PC-9 (cell line): ENCODE measurements around the gene SPTAN1. TPM values are rescaled to one million over a fixed set of nuclear protein-coding genes. Genes with fewer than 3 reads are reported as not detected.

Source experiments
- BruUV-seq: library from RNA; stranded (reverse); fragments of 400-500 nt; replicated peaks from 2 replicates; lab custom pipeline; 2021; lab: Mats Ljungman, UMichigan
- CTCF ChIA-PET: fragments of 300-600 bp; sonication (Branson Sonifier 250); formaldehyde crosslinking; loops from one replicate; lab custom pipeline; 2022; ENCODE audit warnings: antibody characterized with exemption; lab: Charles Lee
- POLR2A ChIA-PET: fragments of 300-600 bp; sonication (Branson Sonifier 250); formaldehyde crosslinking; loops from one replicate; lab custom pipeline; 2022; ENCODE audit warnings: antibody characterized with exemption; ENCODE audit not compliant: unreplicated experiment; lab: Charles Lee
- DNase-seq, 2 experiments: peaks; one replicate each; pipeline versions ENCODE4 v3.0.0 to v3.0.0-alpha.2; 2015 to 2022; ENCODE audit warnings: mixed read lengths in 1 of 2
- H2AFZ ChIP-seq: fragments of 200-600 bp; sonication (generic); 2 replicates; pipeline ENCODE4 v1.8.1; 2017; ENCODE audit warnings: antibody characterized with exemption
- H3F3A ChIP-seq: fragments of 200-600 bp; sonication (generic); 2 replicates; pipeline ENCODE4 v1.8.1; 2017; ENCODE audit warnings: antibody characterized with exemption, mild to moderate bottlenecking, low read depth; ENCODE audit not compliant: insufficient read depth
- H3K27ac ChIP-seq: fragments of 200-600 bp; sonication (generic); 2 replicates; pipeline ENCODE4 v1.6.1; 2016; ENCODE audit warnings: mixed run types
- H3K27me3 ChIP-seq: fragments of 200-600 bp; sonication (generic); 2 replicates; pipeline ENCODE4 v1.6.1; 2016; ENCODE audit warnings: low read depth, mixed run types; ENCODE audit not compliant: insufficient read depth
- H3K36me3 ChIP-seq: fragments of 200-600 bp; sonication (generic); 2 replicates; pipeline ENCODE4 v1.6.1; 2016; ENCODE audit warnings: low read depth, mixed run types
- H3K4me1 ChIP-seq: fragments of 200-600 bp; sonication (generic); replicated peaks from 2 replicates; pipeline ENCODE4 v1.6.1; 2016; ENCODE audit warnings: mixed run types; ENCODE audit not compliant: insufficient read depth
- H3K4me2 ChIP-seq: fragments of 200-600 bp; sonication (generic); 2 replicates; pipeline ENCODE4 v1.6.1; 2017; ENCODE audit warnings: mixed run types
- H3K4me3 ChIP-seq: fragments of 200-600 bp; sonication (generic); 2 replicates; pipeline ENCODE4 v1.6.1; 2016; ENCODE audit warnings: mixed run types
- H3K79me2 ChIP-seq: fragments of 200-600 bp; sonication (generic); 2 replicates; pipeline ENCODE4 v1.6.1; 2017; ENCODE audit warnings: low read depth, mixed run types
- H3K9me2 ChIP-seq: fragments of 200-600 bp; sonication (generic); 2 replicates; pipeline ENCODE4 v1.8.1; 2017; ENCODE audit warnings: mild to moderate bottlenecking; ENCODE audit not compliant: insufficient read depth
- H3K9me3 ChIP-seq: fragments of 200-600 bp; sonication (generic); 2 replicates; pipeline ENCODE4 v1.8.1; 2016; ENCODE audit warnings: low read depth; ENCODE audit not compliant: insufficient read depth
- H4K20me1 ChIP-seq: fragments of 200-600 bp; sonication (generic); 2 replicates; pipeline ENCODE4 v1.8.1; 2017; ENCODE audit not compliant: insufficient read depth
- EZH2 ChIP-seq: fragments of 200-600 bp; sonication (generic); IDR thresholded peaks from 2 replicates; pipeline ENCODE4 v1.8.0; 2017; ENCODE audit warnings: antibody characterized with exemption, low read depth
- intact Hi-C: fragments of 100-400 bp; cut with micrococcal nuclease; formaldehyde crosslinking; loops from one replicate; pipeline ENCODE4 v1.10.0; 2022; ENCODE audit not compliant: unreplicated experiment
- total RNA-seq: library from RNA; stranded (reverse); gene quantifications from 2 replicates; pipeline ENCODE4 v1.2.3, GENCODE V29; 2021
- TF ChIP-seq, protein P1 (sequence below): fragments of 200-600 bp; sonication (generic); conservative IDR thresholded peaks from 2 replicates; pipeline ENCODE4 v1.6.1; 2017; ENCODE audit warnings: mixed run types, antibody characterized with exemption, mild to moderate bottlenecking, moderate library complexity

Gene SPTAN1
- total RNA-seq, 1 experiment from 2014 or later = 214 TPM

DNA sequence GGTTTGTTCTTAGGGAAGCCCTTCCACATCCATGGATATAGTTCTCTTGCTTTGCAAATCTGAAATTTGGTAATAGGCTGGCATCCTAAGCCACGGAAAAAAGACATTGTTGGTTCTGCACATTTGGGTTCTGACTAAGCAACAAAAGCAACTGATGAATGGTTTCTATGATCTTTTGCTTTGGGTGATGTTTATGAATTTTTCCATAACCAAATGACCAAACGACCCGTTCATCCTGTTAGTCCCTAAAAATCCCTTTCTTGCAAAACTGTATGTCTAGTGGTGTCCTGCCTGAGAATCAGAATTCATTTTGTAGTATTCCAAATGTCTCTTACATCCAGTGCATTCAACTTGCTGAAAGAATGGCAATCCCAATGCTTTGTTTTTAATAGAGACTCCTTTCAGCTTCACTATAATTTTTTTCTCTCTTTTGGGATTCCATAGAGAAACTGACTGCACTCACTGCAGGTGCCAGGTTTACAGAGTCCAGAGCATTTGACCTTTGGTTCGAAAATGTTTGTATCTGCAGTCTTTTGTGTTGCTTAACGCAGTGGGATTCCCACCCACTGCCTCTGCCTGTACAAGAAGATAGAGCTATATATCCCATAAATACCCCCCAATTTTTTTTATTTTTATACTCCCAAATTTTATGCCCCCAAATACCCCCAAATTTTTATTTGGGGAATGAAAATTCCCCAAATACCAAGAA is 4.7 kb downstream of the SPTAN1 start:
- Histone ChIP-seq H3K79me2 (peaks cover 79% of the 10 kb centered on the region), H3K36me3 (0 out of 2 replicates have a peak, but pooled peaks cover 6% of the 10 kb centered on the region), H3K4me1 (peaks cover 60% of the 10 kb centered on the region), H3K27ac (peak overlapping the region; percentile 60), H3K27me3 (no peaks in the 10 kb centered on the region), H3K9me2 (no peaks in the 10 kb centered on the region), H4K20me1 (peaks cover 19% of the 10 kb centered on the region), H3F3A (peaks cover 48% of the 10 kb centered on the region), H3K4me3 (no peak overlapping the region), H3K4me2 (peak overlapping the region; percentile 89), H3K9me3 (no peaks in the 10 kb centered on the region), H2AFZ (no peak overlapping the region)
- ChIA-PET POLR2A (interaction anchor here (0.6 kb wide), 1 partner anchor 733 kb away, joined by 3 read pairs; no protein-coding TSS in a partner anchor), CTCF (interaction anchor here (1.1 kb wide), 1 partner anchor 14 kb away, joined by 3 read pairs; no protein-coding TSS in a partner anchor)
- no peak for TF ChIP-seq EZH2
- TF ChIP-seq, protein P1, sequence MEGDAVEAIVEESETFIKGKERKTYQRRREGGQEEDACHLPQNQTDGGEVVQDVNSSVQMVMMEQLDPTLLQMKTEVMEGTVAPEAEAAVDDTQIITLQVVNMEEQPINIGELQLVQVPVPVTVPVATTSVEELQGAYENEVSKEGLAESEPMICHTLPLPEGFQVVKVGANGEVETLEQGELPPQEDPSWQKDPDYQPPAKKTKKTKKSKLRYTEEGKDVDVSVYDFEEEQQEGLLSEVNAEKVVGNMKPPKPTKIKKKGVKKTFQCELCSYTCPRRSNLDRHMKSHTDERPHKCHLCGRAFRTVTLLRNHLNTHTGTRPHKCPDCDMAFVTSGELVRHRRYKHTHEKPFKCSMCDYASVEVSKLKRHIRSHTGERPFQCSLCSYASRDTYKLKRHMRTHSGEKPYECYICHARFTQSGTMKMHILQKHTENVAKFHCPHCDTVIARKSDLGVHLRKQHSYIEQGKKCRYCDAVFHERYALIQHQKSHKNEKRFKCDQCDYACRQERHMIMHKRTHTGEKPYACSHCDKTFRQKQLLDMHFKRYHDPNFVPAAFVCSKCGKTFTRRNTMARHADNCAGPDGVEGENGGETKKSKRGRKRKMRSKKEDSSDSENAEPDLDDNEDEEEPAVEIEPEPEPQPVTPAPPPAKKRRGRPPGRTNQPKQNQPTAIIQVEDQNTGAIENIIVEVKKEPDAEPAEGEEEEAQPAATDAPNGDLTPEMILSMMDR = no peak
- no TSS peak for BruUV-seq
- no peak for DNase-seq
- intact Hi-C loops = loop anchor here (5.0 to 10.0 kb wide), 2 partner anchors 260 to 498 kb away; no protein-coding TSS in a partner anchor

DNA sequence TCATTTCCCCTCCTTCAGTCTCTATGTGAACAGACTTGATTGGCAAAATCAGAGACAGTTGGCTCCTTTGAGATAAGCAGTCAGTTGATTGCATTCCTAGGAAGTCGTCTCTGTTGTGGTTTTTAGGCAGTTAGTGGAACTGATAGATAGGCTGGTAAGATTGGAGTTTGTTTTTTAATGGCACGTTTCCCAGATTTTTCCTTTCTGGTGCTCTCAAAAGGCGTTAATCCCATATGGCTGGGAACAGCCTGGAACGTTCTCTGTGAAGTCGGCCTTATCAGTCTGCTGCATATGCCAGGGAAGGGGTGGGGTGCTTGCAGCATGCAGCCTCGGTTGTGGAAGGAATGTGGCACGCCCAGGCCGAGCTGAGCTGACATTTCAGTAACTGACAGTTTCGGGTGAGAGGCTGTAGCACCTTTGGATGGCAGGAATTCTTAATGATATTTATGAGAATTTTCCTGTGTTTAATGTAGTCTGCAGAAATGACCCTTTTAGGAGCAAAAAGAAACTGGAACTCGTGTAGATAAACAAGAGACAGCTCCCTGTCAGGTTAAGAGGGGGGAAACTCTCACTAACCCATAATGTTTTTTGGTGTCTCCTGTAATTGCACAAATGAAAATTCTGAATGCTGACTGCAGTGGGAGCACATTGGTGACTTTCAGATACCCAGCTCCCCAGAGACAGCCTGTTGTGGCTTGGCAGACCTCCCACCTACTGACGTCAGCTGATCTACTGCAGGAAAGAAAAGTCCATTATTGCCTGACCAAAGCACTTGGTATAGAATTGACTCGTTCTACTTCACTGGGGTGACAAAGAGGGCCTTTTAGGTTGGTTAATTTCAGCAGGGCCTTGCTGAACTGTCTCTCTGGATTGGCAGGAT is 6.3 kb downstream of the SPTAN1 start:
- no peaks in the 10 kb centered on the region for H3K9me3 ChIP-seq
- peaks cover 57% of the 10 kb centered on the region for H3K4me1 ChIP-seq
- H3K4me3 ChIP-seq = no peak overlapping the region
- peaks cover 48% of the 10 kb centered on the region for H3F3A ChIP-seq
- H4K20me1 ChIP-seq = peaks cover 25% of the 10 kb centered on the region
- peak overlapping the region; percentile 51 for H3K4me2 ChIP-seq
- POLR2A ChIA-PET = interaction anchor here (0.6 kb wide), 3 partner anchors 97 to 253 kb away, joined by 4 to 15 read pairs (median 5); no protein-coding TSS in a partner anchor
- H2AFZ ChIP-seq = no peak overlapping the region
- peaks cover 80% of the 10 kb centered on the region for H3K79me2 ChIP-seq
- no peaks in the 10 kb centered on the region for H3K9me2 ChIP-seq
- peak; percentile 78 to 79 for DNase-seq
- intact Hi-C loops = loop anchor here (5.0 to 10.0 kb wide), 2 partner anchors 261 to 496 kb away; no protein-coding TSS in a partner anchor
- CTCF ChIA-PET = no interaction called here
- H3K36me3 ChIP-seq = 0 out of 2 replicates have a peak, but pooled peaks cover 6% of the 10 kb centered on the region
- peak overlapping the region; percentile 61 for H3K27ac ChIP-seq
- TF ChIP-seq, protein P1 = no peak
- TF ChIP-seq EZH2 = no peak
- no peaks in the 10 kb centered on the region for H3K27me3 ChIP-seq
- BruUV-seq = no TSS peak

DNA sequence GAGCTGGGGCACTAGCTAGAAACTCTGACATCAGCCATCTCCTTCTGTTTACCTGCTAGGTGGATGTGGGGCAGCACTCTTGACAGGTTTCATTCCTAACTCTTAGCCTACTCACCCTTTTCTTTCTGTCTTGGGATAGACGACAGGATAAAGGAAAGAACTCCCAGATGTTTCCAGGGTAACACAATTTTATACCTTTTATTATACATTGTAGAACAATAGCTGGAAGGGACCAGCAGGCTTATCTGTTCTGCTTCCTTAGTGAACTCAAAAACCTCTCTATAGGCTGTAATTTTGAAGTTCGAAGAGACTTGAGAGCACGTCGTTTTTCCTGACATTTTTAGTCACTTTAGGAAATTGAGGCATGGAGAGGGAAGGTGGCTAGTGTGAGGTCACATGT is 13.2 kb downstream of the SPTAN1 start:
- H3K4me1 ChIP-seq = no peaks in the 10 kb centered on the region
- ChIA-PET CTCF (no interaction called here), POLR2A (no interaction called here)
- no peaks in the 10 kb centered on the region for H3K27me3 ChIP-seq
- BruUV-seq = no TSS peak
- no peak overlapping the region for H2AFZ ChIP-seq
- no peak overlapping the region for H3K27ac ChIP-seq
- H3K4me3 ChIP-seq = no peak overlapping the region
- TF ChIP-seq EZH2 = no peak
- TF ChIP-seq, protein P1 = no peak
- H4K20me1 ChIP-seq = peaks cover 9% of the 10 kb centered on the region; the same call in 1 of the 2 replicates
- intact Hi-C loops = no loop called here
- H3F3A ChIP-seq = peaks cover 6% of the 10 kb centered on the region; the same call in 1 of the 2 replicates
- H3K36me3 ChIP-seq = peaks cover 5% of the 10 kb centered on the region; the same call in 1 of the 2 replicates
- no peak for DNase-seq
- H3K79me2 ChIP-seq = peaks cover 22% of the 10 kb centered on the region
- no peak overlapping the region for H3K4me2 ChIP-seq
- H3K9me2 ChIP-seq = no peaks in the 10 kb centered on the region
- no peaks in the 10 kb centered on the region for H3K9me3 ChIP-seq
